ENCODE measurements around the gene IL17REL.

The IL17REL gene

DNA sequence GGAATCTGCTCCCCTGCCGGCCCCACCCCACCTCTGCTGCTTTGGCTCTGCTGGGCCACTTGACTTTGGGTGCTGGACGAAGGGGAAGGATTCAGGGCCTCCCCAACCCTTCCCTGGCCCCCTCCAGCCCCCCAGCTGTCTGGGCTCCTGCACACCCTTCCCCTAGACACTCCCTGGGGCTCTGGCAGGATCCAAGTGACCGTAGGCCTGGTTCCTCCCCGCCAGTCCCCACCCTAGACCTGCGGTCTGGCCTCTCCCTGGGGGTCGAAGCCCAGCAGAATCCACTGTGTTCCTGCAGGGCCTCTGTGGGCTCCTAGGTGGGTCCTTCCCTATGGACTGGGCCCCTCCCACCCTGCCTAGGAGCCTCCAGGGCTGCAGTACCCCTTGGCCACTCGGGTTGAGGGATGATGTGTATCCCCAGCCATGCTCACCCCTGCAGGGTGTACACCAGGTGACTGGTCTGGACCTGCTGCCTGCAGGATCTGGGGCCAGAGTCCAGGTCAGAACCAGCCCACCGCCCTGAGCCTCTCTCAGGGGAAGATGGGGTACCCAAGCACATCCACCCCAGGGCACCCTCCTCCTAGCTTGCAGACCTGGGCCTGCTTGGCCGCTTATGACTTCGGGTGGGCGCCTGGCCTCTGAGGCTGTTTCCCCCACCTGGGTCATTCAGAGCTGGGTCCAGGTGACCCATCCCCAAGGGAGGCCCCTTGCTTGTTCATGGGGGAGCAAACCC lies 46.4 kb downstream of the IL17REL start:
- no peak for DNase-seq

DNA sequence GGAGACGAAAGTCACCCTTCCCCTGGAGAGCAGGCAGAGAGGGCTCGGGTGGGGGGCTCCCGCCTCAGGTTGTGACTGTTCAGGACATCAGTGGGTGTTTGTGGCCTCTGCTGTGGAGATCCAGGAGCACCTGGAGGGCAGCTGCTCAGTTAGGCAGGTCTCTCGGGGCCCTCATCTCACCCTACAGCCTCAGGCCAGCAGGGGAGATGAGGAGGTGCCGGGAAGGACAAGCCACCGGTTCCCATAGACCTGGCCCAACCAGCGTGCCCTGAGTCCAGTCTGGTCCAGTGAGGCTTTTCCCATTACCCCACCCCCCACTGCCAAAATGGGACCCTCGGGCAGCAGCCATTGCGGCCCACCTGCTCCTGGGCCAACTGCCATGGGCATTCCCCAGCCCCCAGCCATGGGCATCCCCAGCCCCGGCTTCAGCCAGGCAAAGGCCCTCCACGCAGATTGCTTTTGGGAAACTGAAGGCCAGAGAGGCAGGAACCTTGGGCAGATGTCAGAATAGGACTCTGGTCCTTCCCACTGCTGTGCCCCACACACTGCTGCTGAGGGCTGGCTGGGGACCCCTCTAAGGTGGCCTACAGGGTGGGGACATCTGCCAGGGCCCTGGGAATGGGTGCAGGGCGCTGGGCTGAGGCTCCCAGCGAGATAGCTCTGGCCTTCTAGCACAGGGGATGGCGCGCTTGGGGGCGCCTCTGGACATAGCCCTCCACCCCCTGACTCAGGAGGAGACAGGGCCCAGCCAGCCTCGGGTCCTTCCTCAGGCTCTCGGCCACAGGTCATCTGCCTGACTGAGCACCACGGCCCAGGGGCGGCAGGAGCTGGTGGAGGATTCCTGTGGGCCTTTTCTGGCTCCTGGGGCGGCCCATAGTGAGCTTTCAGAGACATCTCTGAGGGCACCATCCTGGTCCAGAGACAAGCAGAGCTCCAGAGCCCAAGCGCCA lies 47.2 kb downstream of the IL17REL start:
- no peak for DNase-seq

- DNase-seq, result no peak
Measured at GRCh38 chr22:49964136-49965090, 48.2 kb downstream of the IL17REL start.

GRCh38 chr22:49963647-49964026 lies 48.9 kb downstream of the IL17REL start:
- no peak for DNase-seq

DNA sequence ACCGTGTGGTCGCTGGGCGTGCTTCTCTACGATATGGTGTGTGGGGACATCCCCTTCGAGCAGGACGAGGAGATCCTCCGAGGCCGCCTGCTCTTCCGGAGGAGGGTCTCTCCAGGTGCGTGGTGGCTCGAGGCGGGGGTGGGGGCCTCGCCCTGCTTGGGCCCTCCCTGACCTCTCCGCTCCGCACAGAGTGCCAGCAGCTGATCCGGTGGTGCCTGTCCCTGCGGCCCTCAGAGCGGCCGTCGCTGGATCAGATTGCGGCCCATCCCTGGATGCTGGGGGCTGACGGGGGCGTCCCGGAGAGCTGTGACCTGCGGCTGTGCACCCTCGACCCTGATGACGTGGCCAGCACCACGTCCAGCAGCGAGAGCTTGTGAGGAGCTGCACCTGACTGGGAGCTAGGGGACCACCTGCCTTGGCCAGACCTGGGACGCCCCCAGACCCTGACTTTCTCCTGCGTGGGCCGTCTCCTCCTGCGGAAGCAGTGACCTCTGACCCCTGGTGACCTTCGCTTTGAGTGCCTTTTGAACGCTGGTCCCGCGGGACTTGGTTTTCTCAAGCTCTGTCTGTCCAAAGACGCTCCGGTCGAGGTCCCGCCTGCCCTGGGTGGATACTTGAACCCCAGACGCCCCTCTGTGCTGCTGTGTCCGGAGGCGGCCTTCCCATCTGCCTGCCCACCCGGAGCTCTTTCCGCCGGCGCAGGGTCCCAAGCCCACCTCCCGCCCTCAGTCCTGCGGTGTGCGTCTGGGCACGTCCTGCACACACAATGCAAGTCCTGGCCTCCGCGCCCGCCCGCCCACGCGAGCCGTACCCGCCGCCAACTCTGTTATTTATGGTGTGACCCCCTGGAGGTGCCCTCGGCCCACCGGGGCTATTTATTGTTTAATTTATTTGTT lies 49.6 kb downstream of the IL17REL start:
- DNase-seq, result no peak

DNA sequence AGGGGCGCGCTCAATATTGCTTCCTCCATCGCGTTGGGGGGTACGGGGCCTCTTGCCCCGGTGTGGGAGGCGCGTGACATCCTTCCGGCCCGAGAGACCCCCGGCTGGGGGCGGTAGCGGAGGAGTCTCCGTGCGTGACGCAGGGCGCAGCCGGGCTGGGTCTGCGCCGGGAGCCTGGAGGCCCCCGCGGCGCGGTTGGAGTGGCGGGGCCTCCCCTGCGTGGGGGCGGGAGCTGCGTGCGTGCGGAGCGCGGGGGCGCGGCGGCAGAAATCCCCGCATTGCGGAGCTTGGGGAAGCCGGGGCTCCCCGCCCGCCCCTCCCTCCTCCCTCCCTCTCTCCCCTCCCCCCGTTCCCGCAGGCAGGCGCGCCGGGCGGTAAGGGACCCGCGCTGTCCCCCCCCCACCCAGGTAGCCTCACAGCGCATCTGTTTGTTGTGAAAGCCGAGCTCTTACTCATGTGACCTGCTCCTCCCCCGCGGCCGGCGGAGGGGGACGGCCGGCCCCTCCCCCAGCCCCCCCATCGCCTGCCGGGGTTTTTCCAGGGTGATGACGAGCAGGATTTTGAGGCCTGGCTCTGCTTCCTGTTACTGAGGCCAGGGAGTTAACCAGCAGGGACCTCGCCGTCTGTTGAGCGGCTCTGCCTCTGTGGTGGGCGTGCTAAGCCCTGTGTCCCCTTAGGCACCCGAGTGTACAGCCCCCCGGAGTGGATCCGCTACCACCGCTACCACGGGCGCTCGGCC lies 50.4 kb downstream of the IL17REL start:
- DNase-seq, result no peak

GRCh38 chr22:49961601-49962011 lies 51.0 kb downstream of the IL17REL start:
- no peak for DNase-seq

DNA sequence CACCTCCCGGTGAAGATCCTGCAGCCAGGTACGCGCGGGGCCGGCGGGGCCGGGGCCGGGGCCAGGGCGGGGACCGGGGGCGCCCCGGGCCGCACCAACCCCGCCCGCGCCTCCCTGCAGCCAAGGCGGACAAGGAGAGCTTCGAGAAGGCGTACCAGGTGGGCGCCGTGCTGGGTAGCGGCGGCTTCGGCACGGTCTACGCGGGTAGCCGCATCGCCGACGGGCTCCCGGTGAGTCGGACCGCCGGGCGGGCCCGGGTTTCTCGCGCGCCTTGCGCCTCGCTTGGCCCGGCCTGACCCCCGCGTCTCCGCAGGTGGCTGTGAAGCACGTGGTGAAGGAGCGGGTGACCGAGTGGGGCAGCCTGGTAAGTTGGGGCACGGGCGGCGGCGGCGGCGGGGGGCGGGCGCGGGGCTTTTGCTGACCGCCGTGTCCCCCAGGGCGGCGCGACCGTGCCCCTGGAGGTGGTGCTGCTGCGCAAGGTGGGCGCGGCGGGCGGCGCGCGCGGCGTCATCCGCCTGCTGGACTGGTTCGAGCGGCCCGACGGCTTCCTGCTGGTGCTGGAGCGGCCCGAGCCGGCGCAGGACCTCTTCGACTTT lies 51.5 kb downstream of the IL17REL start:
- no peak for DNase-seq

DNA sequence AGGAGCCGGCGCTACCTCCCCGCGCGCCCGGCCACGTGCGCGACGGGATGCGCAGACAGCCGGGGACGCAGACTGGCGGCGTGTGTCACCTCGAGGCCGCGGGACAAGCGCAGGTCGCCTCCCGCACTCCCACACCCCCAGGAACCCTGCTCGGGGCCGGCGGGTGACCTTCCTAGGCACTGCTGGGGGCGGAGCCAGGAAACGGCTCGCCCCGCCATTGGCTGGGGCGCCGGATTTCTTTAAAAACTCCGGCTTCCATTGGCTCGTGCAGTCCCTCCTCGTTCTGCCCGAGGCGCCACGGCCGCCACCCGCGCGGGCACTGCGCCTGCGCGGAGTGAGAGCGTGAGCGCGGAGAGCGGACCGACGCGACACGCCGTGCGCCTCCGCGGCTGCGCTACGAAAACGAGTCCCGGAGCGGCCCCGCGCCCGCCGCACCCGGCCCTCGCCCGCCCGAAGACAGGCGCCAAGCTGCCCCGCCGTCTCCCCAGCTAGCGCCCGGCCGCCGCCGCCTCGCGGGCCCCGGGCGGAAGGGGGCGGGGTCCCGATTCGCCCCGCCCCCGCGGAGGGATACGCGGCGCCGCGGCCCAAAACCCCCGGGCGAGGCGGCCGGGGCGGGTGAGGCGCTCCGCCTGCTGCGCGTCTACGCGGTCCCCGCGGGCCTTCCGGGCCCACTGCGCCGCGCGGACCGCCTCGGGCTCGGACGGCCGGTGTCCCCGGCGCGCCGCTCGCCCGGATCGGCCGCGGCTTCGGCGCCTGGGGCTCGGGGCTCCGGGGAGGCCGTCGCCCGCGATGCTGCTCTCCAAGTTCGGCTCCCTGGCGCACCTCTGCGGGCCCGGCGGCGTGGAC lies 52.2 kb downstream of the IL17REL start, which contains the start of gene PIM3:
Gene PIM3, plus strand, starts transcription at position 614 of the 846 bp plus-strand sequence. Its CDS starts 176 bp downstream, at position 790.
- peak; percentile 91 for DNase-seq

DNA sequence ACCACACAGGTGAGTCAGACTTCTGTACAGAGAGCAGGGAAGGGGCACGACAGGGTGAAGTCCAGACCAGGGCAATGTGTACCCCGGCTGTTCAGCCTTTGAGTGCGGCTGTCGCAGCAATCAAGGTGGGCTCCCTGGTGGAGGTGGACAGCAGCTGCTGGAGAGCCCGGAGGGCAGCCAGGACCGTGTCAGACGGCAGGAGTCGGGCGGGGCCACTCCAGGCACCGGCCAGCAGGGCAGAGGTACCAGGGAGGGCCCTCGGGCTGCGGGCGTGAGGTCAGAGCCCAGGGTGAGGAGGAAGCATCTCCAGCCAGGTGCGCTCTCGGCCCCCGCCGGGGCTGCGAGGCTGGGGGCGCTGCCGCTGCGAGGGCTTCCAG lies 52.8 kb downstream of the IL17REL start:
- DNase-seq, result no peak

DNA sequence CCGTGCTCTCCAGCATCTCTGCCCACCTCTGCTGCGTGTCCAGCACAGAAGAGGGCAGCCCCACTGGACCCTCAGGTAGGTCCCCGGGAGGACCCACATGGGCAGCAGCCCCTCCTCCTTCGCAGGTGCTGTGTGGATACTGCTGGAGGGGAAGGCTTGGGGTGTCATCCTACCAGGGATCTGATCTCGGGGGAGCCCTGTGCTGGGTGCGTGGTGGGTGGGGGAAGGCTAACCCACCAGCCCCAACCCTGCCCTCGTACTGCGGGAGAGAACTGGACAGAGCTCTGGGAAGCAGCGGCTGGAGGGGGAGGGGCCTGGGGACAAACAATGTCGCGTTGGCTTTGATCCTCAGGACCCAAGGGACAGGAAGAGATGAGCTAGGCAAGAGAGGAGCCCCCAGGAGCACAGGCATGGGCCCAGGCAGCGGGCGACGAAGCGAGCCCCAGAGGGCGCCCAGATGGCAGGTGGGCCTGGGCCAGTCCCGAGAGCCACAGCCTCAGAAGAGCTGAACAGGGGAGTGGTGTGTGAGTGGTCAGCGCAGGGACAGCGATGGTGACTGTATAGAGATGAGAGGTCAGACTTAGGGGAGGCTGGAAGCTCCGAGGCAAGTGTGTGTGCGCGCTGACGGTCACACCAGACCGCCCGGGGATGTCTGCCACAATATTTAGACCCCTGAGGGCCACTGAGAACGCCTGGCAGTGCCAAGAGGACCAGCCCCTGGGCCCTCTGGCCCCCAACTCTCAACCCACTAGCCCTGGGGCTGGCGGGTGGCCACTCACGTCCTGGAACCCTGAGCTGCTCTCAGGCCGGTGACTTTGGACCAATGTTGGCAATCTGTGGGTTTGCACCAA lies 53.4 kb downstream of the IL17REL start:
- DNase-seq, result no peak

GRCh38 chr22:49958366-49958921 lies 54.1 kb downstream of the IL17REL start:
- no peak for DNase-seq

DNA sequence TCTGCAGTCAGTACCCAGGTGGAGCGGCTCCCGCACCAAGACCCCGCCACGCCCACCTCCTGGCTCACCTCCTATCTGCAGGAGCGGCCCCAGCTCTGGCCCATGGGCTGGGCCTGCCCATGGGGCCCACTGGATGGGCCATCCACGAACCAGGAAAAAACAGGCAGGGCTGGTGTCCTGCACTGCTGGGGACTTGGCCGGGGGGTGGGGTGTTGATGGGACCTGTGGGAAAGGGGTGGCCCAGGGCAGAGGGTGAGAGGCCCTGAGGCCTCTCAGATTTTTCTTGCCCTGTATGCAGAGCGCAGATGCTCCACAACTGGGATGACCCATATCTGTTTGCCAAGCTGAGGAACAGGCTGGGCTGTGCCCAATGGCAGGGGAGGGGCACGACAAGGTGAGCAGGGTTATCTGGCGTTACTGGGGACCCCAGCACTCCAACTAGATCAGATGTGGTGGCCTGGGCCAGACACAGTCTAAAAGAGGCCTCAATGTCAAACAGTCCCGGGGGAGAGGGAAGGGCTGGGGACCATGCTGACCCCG lies 54.7 kb downstream of the IL17REL start:
- no peak for DNase-seq

- no peak for DNase-seq
Measured at GRCh38 chr22:49956914-49957825, 55.4 kb downstream of the IL17REL start.

DNA sequence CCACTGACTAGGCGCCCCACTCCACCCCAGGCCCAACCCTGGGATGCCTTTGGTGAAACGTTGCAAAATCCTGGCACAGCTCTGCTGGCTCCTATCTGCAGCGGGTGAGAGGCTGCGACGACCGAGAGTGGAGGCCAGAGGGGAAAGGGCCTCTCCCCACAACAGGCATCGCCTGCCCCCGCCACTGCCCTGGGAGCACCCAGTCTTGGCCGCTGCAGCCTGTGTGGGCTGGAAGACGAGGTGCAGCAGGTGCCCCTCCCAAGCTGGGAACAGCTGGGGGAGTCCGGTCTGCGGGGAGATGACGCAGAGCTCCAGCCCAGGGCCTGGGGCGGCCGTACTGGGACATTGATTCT lies 56.2 kb downstream of the IL17REL start:
- no peak for DNase-seq

DNA sequence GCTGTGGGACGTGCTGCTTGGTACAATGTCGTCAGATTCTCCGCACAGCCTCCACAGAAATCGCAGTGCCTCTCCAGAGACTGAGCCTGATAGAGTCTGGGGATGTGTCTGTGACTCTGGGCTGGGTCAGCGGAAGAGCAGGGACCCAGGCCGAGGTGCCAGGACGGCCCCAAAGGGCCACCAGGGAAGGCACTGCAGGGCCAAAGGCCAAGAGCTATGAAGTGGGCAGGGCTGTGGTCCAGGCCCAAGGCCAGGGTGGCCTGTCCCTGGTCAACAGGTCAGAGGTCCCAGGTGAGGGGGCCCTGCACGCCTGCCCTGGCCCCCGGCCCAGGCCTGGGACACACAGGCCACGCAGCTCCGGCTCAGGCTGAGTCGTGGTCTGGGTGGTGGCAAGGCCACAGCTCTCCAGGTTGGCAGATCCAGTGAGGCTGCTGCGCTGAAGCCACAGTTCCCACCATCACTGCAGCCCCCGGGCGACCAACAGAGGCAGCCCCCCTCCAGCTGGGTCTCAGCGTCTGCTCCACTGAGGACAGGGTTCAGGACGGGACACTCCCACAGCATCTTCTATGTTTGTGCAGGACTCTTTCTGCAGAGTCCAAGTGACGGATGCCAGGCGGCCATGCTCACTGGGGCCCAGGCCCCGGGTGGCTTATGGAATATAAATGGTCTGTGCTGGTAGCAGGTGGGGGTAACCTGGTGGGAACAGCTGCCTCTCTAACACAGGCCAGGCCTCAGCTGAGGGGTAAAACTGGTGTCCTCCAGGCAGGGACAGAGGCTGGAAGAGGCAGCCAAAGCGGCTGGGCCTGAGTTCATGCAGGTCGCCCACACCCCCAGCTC lies 56.8 kb downstream of the IL17REL start:
- DNase-seq, result no peak
